HG03064 (cell line): ENCODE measurements around the gene ADGRG1.

ENCODE experiments used
- ATAC-seq: cut with Tn5 transposase; IDR thresholded peaks from one replicate; pipeline ENCODE4 v1.9.1; 2021; ENCODE audit warnings: low read depth; ENCODE audit not compliant: unreplicated experiment

The ADGRG1 gene

GRCh38 chr16:57619606-57620334 is 8.7 kb upstream of the ADGRG1 start:
- ATAC-seq = no peak

- no peak for ATAC-seq
These were observed 7.8 kb upstream of the ADGRG1 start for GRCh38 chr16:57620335-57621231.

- no peak for ATAC-seq
These were observed 6.7 kb upstream of the ADGRG1 start for GRCh38 chr16:57621521-57622271.

GRCh38 chr16:57622361-57623250 is 5.8 kb upstream of the ADGRG1 start:
- no peak for ATAC-seq

- no peak for ATAC-seq
These were observed 5.0 kb upstream of the ADGRG1 start for GRCh38 chr16:57623251-57624043.

GRCh38 chr16:57624044-57624688 is 4.3 kb upstream of the ADGRG1 start:
- no peak for ATAC-seq

GRCh38 chr16:57624806-57625500 is 3.5 kb upstream of the ADGRG1 start:
- no peak for ATAC-seq

- ATAC-seq = no peak
These were observed 1.8 kb upstream of the ADGRG1 start for GRCh38 chr16:57626420-57627170.

- no peak for ATAC-seq
These were observed 1.1 kb upstream of the ADGRG1 start for GRCh38 chr16:57627184-57627871.

GRCh38 chr16:57628783-57629293 is 408 bp downstream of the ADGRG1 start:
- ATAC-seq = no peak

GRCh38 chr16:57629516-57630406 is 1.3 kb downstream of the ADGRG1 start:
- ATAC-seq = no peak

- ATAC-seq = no peak
These were observed 2.0 kb downstream of the ADGRG1 start for GRCh38 chr16:57630407-57630797.

GRCh38 chr16:57630931-57631845 is 2.8 kb downstream of the ADGRG1 start:
- ATAC-seq = no peak

- no peak for ATAC-seq
These were observed 4.1 kb downstream of the ADGRG1 start for GRCh38 chr16:57632568-57632967.
